GM23338 (cell line): ENCODE results near the gene MED20. TPM values are rescaled to one million over a fixed set of nuclear protein-coding genes. Genes with fewer than 3 reads are reported as not detected.
A peak's percentile ranks its signal among the peaks of the same experiment; 100 is the strongest.

Experiments
- ATAC-seq: fragments of 200-7000 bp; cut with Tn5 transposase; 3 replicates; pipeline ENCODE4 v1.9.1; 2020
- DNase-seq: peaks from one replicate; pipeline ENCODE4 v3.0.0-alpha.2; 2015; ENCODE audit warnings: low spot score
- H2AFZ ChIP-seq: fragments of 200-600 bp; sonication (generic); 2 replicates; pipeline ENCODE4 v1.8.0; 2016; ENCODE audit warnings: antibody characterized with exemption, mild to moderate bottlenecking, moderate library complexity
- H3F3A ChIP-seq: fragments of 200-600 bp; sonication (generic); replicated peaks from 2 replicates; pipeline ENCODE4 v1.8.0; 2017; ENCODE audit warnings: antibody characterized with exemption, mixed run types, low read depth
- H3K27ac ChIP-seq: fragments of 200-600 bp; sonication (generic); 2 replicates; pipeline ENCODE4 v1.6.1; 2016; ENCODE audit warnings: low read depth
- H3K27me3 ChIP-seq: fragments of 200-600 bp; sonication (generic); 2 replicates; pipeline ENCODE4 v1.8.0; 2016; ENCODE audit warnings: mild to moderate bottlenecking, mixed run types, moderate library complexity; ENCODE audit not compliant: insufficient read depth
- H3K36me3 ChIP-seq: fragments of 200-600 bp; sonication (generic); 2 replicates; pipeline ENCODE4 v1.8.0; 2016; ENCODE audit warnings: mild to moderate bottlenecking; ENCODE audit not compliant: insufficient read depth
- H3K4me1 ChIP-seq: fragments of 200-600 bp; sonication (generic); 2 replicates; pipeline ENCODE4 v1.8.0; 2016; ENCODE audit warnings: mild to moderate bottlenecking, moderate library complexity; ENCODE audit not compliant: insufficient read depth
- H3K4me2 ChIP-seq: fragments of 200-600 bp; sonication (generic); 2 replicates; pipeline ENCODE4 v1.7.1; 2017; ENCODE audit warnings: mixed run types
- H3K4me3 ChIP-seq: fragments of 200-600 bp; sonication (generic); 2 replicates; pipeline ENCODE4 v1.6.1; 2016; ENCODE audit warnings: mixed run types
- H3K79me2 ChIP-seq: fragments of 200-600 bp; sonication (generic); replicated peaks from 2 replicates; pipeline ENCODE4 v1.8.0; 2017; ENCODE audit warnings: mild to moderate bottlenecking; ENCODE audit not compliant: insufficient read depth
- H3K9me2 ChIP-seq: fragments of 200-600 bp; sonication (generic); 2 replicates; pipeline ENCODE4 v1.8.0; 2017; ENCODE audit not compliant: insufficient read depth
- H4K20me1 ChIP-seq: fragments of 200-600 bp; sonication (generic); replicated peaks from 2 replicates; pipeline ENCODE4 v1.8.0; 2017; ENCODE audit warnings: mild to moderate bottlenecking; ENCODE audit not compliant: insufficient read depth
- H3K27ac Mint-ChIP-seq: 2 replicates; pipeline ENCODE4 v1.8.0; 2020; ENCODE audit warnings: inconsistent platforms, mild to moderate bottlenecking, moderate library complexity, mixed read lengths
- H3K27me3 Mint-ChIP-seq: 3 replicates; pipeline ENCODE4 v1.8.0; 2022; ENCODE audit warnings: low read depth, mild to moderate bottlenecking, moderate library complexity, mixed read lengths, inconsistent platforms; ENCODE audit not compliant: insufficient read depth, poor library complexity
- H3K36me3 Mint-ChIP-seq: 3 replicates; pipeline ENCODE4 v1.8.0; 2021; ENCODE audit warnings: low read depth, mild to moderate bottlenecking, inconsistent platforms, moderate library complexity, mixed read lengths
- H3K4me1 Mint-ChIP-seq: 3 replicates; pipeline ENCODE4 v1.8.0; 2020; ENCODE audit warnings: mild to moderate bottlenecking, inconsistent platforms, mixed read lengths
- H3K4me3 Mint-ChIP-seq: 3 replicates; pipeline ENCODE4 v1.8.0; 2021; ENCODE audit warnings: moderate library complexity, mild to moderate bottlenecking, inconsistent platforms, mixed read lengths
- H3K9me3 Mint-ChIP-seq: 3 replicates; pipeline ENCODE4 v1.8.0; 2020; ENCODE audit warnings: moderate library complexity, mild to moderate bottlenecking, inconsistent platforms, mixed read lengths
- CREB1 ChIP-seq: fragments of 250-450 bp; sonication (Bioruptor Pico); IDR thresholded peaks from 2 replicates; pipeline ENCODE4 v1.5.0; 2020; ENCODE audit warnings: low read depth, mild to moderate bottlenecking, moderate library complexity
- CTCF ChIP-seq, 2 experiments: fragments of 200-600 bp in 1 of 2; sonication (generic) in 1 of 2; conservative IDR thresholded peaks; 2 replicates each; pipeline versions ENCODE4 v1.5.1 to v1.6.1; 2016 to 2017; ENCODE audit warnings: antibody characterized with exemption in 2 of 2, low read depth in 2 of 2, mild to moderate bottlenecking in 2 of 2, moderate library complexity in 1 of 2
- EZH2 ChIP-seq: fragments of 200-600 bp; sonication (generic); IDR thresholded peaks from one replicate; pipeline ENCODE4 v1.8.0; 2017; ENCODE audit warnings: antibody characterized with exemption, mild to moderate bottlenecking, low read depth; ENCODE audit not compliant: unreplicated experiment
- EZH2phosphoT487 ChIP-seq: fragments of 200-600 bp; sonication (generic); IDR thresholded peaks from one replicate; pipeline ENCODE4 v1.8.1; 2018; ENCODE audit warnings: antibody characterized with exemption; ENCODE audit not compliant: unreplicated experiment
- JUNB ChIP-seq: IDR thresholded peaks from one replicate; pipeline ENCODE4 v1.6.1; 2016; ENCODE audit warnings: antibody characterized with exemption; ENCODE audit not compliant: unreplicated experiment
- NANOG ChIP-seq: IDR thresholded peaks from 2 replicates; pipeline ENCODE4 v1.6.1; 2016; ENCODE audit warnings: antibody characterized with exemption, borderline replicate concordance
- POLR2AphosphoS5 ChIP-seq: IDR thresholded peaks from 2 replicates; pipeline ENCODE4 v1.6.1; 2016; ENCODE audit warnings: antibody characterized with exemption, low read depth
- REST ChIP-seq: IDR thresholded peaks from one replicate; pipeline ENCODE4 v1.6.1; 2018; ENCODE audit warnings: antibody characterized with exemption; ENCODE audit not compliant: unreplicated experiment
- STAT1 ChIP-seq: IDR thresholded peaks from one replicate; pipeline ENCODE4 v1.6.1; 2016; ENCODE audit warnings: antibody characterized with exemption; ENCODE audit not compliant: unreplicated experiment
- ZNF114 ChIP-seq: fragments of 250-450 bp; sonication (Bioruptor Pico); IDR thresholded peaks from 2 replicates; pipeline ENCODE4 v1.5.0; 2020; ENCODE audit warnings: mild to moderate bottlenecking, moderate library complexity
- ZNF331 ChIP-seq: fragments of 250-450 bp; sonication (Bioruptor Pico); IDR thresholded peaks from 2 replicates; pipeline ENCODE4 v1.5.0; 2020; ENCODE audit warnings: low read depth, mild to moderate bottlenecking, moderate library complexity
- ZNF462 ChIP-seq: fragments of 250-450 bp; sonication (Bioruptor Pico); IDR thresholded peaks from 2 replicates; pipeline ENCODE4 v1.5.0; 2020; ENCODE audit warnings: mild to moderate bottlenecking, moderate library complexity
- polyA plus RNA-seq: library from polyadenylated mRNA; unstranded; fragments of >200 nt; fragmentation: Nextera tagmentation; extraction: Ambion mirVana; gene quantifications from 2 replicates; pipeline ENCODE4 v1.2.1, GENCODE V29; 2016
- total RNA-seq: library from RNA; depleted of rRNA; stranded (reverse); fragments of >200 nt; shearing (Covaris generic); gene quantifications from 2 replicates; pipeline ENCODE4 v1.2.3, GENCODE V29; 2014
- TF ChIP-seq, protein P1 (sequence below): IDR thresholded peaks from 2 replicates; pipeline ENCODE4 v1.6.1; 2016; ENCODE audit warnings: antibody characterized with exemption

The MED20 gene
- total and polyA plus RNA-seq, 2 experiments from 2014 or later = 20.1 to 39.3 TPM

DNA sequence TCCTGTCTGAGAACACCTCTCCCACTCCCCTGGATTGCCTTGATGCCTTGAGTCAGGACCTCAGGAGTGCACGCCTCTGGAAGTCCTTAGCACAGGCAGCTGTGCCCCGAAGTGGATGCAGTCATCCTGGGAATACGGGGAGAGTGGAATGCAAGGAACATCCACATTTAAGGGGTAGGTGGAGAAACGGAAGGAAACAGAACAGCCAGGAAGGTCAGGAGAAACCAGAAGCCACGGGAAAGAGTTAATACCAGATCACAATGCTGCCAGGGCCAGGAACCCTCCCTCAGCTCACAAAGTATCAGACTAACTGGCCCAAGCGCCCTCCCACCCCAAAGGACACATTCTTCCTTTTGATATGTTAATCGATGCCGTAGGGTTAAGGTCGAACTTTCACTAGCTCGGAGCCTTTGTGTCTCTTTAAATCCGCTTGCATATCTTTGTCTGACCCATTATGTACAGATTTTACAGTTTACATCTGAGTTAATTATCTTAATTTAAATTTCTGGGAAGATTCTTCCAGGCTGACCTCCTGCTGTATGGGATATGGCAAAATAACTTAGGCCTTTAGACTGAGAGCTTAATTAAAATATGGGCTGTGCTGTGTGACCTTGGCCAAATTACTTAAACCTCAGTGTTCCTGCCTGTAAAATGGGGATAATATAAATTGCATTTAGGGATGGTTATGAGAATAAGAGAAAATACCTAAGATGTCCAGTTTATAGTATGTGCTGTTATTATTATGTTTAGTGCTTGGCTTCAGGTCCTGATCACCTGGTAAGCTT lies 44.7 kb upstream of the MED20 start:
- H3F3A ChIP-seq = 0 out of 2 replicates have a peak, but pooled peaks cover 2% of the 10 kb centered on the region
- ATAC-seq (peak; percentile 92), DNase-seq (peak; percentile 99)
- Mint-ChIP-seq H3K9me3 (no peaks in the 10 kb centered on the region; the same call in 2 of the 3 replicates), H3K4me1 (peaks cover 47% of the 10 kb centered on the region), H3K4me3 (peak overlapping the region; percentile 50; the same call in 1 of the 3 replicates), H3K27ac (peak overlapping the region; percentile 96), H3K36me3 (no peaks in the 10 kb centered on the region), H3K27me3 (peaks cover 7% of the 10 kb centered on the region)
- H3K4me1 ChIP-seq = peaks cover 27% of the 10 kb centered on the region
- H3K79me2 ChIP-seq = no peaks in the 10 kb centered on the region
- H3K27me3 ChIP-seq = no peaks in the 10 kb centered on the region
- H2AFZ ChIP-seq = no peak overlapping the region
- no peaks in the 10 kb centered on the region for H4K20me1 ChIP-seq
- H3K4me2 ChIP-seq = peak overlapping the region; percentile 64
- no peaks in the 10 kb centered on the region for H3K36me3 ChIP-seq
- H3K9me2 ChIP-seq = 0 out of 2 replicates have a peak, but pooled peaks cover 3% of the 10 kb centered on the region
- peak overlapping the region; percentile 21; the same call in 1 of the 2 replicates for H3K4me3 ChIP-seq
- TF ChIP-seq ZNF462 = 0 out of 2 replicates have a peak, but pooled peaks have one; percentile 34
- TF ChIP-seq STAT1 = no peak
- TF ChIP-seq POLR2AphosphoS5 = 0 out of 2 replicates have a peak, but pooled peaks have one; percentile 26
- no peak for TF ChIP-seq NANOG
- no peak for TF ChIP-seq REST
- no peak for TF ChIP-seq EZH2phosphoT487
- no peak for TF ChIP-seq JUNB
- TF ChIP-seq, protein P1, sequence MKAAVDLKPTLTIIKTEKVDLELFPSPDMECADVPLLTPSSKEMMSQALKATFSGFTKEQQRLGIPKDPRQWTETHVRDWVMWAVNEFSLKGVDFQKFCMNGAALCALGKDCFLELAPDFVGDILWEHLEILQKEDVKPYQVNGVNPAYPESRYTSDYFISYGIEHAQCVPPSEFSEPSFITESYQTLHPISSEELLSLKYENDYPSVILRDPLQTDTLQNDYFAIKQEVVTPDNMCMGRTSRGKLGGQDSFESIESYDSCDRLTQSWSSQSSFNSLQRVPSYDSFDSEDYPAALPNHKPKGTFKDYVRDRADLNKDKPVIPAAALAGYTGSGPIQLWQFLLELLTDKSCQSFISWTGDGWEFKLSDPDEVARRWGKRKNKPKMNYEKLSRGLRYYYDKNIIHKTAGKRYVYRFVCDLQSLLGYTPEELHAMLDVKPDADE = no peak
- TF ChIP-seq EZH2 = no peak
- no peak for TF ChIP-seq CTCF (conservative IDR thresholded peaks at IDR 0.05; ENCODE audit: low read depth in 2 of 2)
- TF ChIP-seq ZNF331 (CRISPR knock-in tag) = 0 out of 2 replicates have a peak, but pooled peaks have one; percentile 39
- peak; percentile 68; the same call in 1 of the 2 replicates for TF ChIP-seq ZNF114 (CRISPR knock-in tag)
- peak; percentile 52 for TF ChIP-seq CREB1
- peak overlapping the region; percentile 98 for H3K27ac ChIP-seq
